Stimulated activated naive CD8-positive, alpha-beta T cell treated with anti-CD3 and anti-CD28 coated beads, Interleukin-15, amount 100 ng/mL, for 72 hours (primary cell): ENCODE measurements around the gene SLC37A1.

ENCODE experiments used
- ATAC-seq: fragments of 150-1000 bp; cut with Tn5 transposase; 2 replicates; pipeline ENCODE4 v1.10.0; 2021; ENCODE audit warnings: mild to moderate bottlenecking, moderate library complexity
- DNase-seq, 2 donors: peaks; one replicate each; pipeline ENCODE4 v3.0.0; 2021 to 2022
- H3K27ac Mint-ChIP-seq, 2 donors: one replicate each; pipeline ENCODE4 v1.8.0; 2022; ENCODE audit warnings: mild to moderate bottlenecking in 2 of 2, mixed read lengths in 2 of 2, moderate library complexity in 2 of 2
- H3K27me3 Mint-ChIP-seq: one replicate; pipeline ENCODE4 v1.8.0; 2022; ENCODE audit warnings: mixed read lengths
- H3K4me1 Mint-ChIP-seq: one replicate; pipeline ENCODE4 v1.8.0; 2022; ENCODE audit warnings: mild to moderate bottlenecking, mixed read lengths
- H3K4me3 Mint-ChIP-seq, 2 donors: one replicate each; pipeline ENCODE4 v1.8.0; 2022; ENCODE audit warnings: mild to moderate bottlenecking in 2 of 2, mixed read lengths in 2 of 2, moderate library complexity in 1 of 2
- H3K9me3 Mint-ChIP-seq, 2 donors: one replicate each; pipeline ENCODE4 v1.8.0; 2022; ENCODE audit warnings: mixed read lengths in 2 of 2

The SLC37A1 gene

DNA sequence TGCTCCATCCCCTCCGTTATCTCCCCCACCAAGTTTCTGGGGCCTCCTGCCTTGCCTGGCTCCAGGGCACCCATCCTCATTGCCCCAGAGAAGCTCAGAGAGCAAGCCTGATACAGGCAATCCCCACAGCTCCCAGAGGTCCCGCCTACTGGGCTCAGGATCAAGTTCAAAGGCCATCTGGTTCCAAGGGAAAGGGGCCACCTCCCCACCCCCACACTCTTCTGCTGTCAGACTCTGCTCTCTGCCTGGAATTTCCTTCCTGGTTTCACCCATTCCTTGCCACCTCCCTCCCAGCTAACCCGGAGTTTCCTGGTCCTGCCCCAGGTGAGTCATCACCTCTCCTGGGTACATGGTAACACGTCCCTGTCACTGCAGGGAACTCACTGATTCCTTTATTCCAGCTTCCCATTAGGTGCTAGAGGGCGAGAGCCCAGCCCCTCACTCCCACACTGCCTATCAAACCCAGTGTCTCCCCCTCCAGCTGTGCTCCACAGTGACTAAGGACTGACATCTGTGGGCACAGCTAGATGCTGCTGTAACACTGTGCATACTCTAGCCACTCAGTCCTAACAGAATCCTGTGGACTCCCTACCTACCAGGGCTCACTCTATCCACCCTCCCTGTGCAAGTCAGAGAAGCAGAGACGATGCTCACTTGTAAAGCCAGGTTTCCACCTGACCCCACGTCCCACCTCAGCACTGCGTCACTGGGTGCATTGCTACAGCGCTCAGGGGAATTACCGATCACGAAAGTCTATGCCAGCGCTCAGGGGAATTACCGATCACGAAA, 39.4 kb upstream of the SLC37A1 start:
- no peaks in the 10 kb centered on the region for H3K27me3 Mint-ChIP-seq
- peak in 1 of 2 donors; percentile 5 for DNase-seq
- no peaks in the 10 kb centered on the region for H3K9me3 Mint-ChIP-seq
- ATAC-seq: no peak
- no peak overlapping the region for H3K4me3 Mint-ChIP-seq
- H3K4me1 Mint-ChIP-seq: peaks cover 7% of the 10 kb centered on the region
- peak overlapping the region; percentile 88 to 95 for H3K27ac Mint-ChIP-seq

DNA sequence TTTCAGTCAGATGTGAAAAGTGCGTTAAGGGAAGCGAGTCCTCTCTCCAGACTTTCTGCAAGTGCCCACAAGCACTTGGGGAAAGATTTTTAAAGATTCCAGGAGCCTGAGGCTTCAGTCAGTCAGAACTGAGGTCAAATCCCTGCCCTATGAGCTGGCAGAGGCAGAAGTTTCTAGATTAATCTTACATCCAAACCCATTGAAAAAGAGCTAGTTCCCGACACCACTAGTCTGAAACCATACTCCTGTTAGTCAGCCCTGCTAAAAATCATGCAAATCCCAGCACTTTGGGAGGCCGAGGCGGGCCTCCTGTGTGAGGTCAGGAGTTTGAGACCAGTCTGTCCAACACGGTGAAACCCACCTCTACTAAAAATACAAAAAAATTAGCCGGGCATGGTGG, 38.6 kb upstream of the SLC37A1 start:
- ATAC-seq (no peak), DNase-seq (peak in 1 of 2 donors; percentile 2)
- H3K27me3 Mint-ChIP-seq: no peaks in the 10 kb centered on the region

DNA sequence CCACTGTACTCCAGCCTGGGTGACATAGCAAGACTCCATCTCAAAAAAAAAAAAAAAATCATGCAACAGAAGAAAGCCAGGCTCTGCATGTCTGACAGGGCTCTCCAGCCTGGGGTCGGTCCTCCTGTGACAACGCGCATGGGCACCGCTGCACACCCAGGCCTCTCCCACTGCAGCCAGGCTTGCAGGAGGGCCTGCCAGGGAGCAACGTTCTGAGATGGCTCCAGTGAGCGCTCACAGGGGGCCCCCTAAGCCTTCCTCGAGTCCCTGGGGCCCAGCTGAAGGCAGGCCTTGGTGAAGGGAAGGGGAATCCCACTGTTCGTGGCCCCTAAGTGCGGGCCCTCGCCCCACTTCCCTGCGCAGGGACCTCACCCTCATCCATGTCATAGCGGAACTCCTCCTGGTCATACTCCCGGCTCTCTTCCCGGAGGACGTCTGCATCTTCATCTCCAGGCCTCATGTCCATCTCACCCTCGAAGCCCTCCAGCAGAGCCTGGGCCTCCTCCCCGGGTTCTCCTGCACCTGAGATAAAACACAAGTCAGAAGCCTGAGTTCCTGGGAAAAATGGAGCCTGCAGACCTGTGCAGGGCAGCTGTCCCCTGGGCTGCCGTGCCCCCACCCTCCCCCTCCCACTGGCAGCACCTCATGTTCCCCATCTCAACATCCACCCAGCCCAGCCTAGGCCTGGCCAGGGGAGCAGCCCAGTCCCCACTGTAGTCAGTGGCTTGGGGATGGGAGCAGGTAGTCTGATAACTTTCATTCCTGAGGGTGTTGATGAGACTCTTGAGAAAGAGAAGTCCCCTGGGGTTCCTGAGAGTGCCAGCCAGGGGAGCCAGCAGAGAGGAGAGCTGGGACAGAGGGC, 37.9 kb upstream of the SLC37A1 start:
- Mint-ChIP-seq H3K9me3 (no peaks in the 10 kb centered on the region), H3K4me3 (no peak overlapping the region), H3K27me3 (no peaks in the 10 kb centered on the region), H3K27ac (no peak overlapping the region), H3K4me1 (peaks cover 7% of the 10 kb centered on the region)
- peak in 1 of 2 donors; percentile 4 for DNase-seq
- ATAC-seq: no peak

More for the DNA sequence above, 38.6 kb upstream of the SLC37A1 start:
- Mint-ChIP-seq H3K9me3 (no peaks in the 10 kb centered on the region), H3K4me3 (no peak overlapping the region), H3K27ac (no peak overlapping the region), H3K4me1 (peaks cover 7% of the 10 kb centered on the region)

DNA sequence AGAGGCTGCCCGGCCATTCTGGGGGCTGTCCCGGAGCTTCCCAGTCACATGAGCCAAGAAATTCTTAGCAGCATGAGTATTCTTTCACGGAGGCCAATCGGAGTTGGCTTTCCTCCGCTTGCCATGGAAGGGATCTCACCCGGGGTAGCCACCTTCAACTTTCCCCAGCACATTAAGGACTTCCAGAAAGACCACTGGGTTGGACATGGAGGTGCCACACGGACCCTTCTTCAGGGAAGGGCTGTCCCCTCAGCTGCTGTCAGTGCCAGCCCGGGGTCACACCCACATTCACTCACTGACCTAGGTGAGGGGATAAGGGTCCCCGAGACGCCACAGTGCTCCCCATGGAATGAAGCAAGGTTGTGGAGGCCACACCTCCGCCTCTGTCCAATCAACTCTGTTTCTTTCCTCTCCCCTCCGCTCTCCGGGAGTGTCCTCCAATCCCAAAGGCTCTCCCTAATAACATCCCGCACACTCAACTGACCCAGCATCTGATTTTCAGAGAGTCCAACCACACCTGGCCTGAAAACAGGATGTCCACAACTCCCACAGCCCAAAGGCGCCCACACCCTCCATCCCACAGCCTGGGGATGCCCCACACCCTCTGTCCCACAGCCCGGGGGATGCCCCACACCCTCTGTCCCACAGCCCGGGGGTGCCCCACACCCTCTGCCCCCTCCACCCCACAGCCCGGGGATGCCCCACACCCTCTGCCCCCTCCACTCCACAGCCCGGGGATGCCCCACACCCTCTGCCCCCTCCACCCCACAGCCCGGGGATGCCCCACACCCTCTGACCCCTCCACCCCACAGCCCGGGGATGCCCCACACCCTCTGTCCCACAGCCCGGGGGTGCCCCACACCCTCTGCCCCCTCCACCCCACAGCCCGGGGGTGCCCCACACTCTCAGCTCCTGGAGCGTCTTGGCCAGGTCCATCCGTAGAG, 37.0 kb upstream of the SLC37A1 start:
- peak in 1 of 2 donors; percentile 6 for DNase-seq

DNA sequence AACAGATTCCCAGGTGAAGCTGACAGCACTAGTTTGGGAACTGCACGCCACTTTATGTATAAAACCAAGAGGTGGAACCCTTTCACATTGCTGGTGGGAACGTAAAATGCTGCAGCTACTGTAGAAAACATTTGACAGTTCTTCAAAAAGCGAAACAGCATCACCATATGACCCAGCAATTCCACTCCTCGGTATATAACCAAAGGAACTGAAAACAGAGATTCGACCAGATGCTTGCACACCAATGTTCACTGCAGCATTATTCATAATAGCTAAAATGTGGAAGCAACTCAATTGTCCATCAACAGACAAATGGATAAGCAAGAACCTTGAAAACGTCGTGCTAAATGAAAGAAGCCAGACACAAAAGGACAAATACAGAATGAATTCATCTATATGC, 35.1 kb upstream of the SLC37A1 start:
- Mint-ChIP-seq H3K4me3 (no peak overlapping the region), H3K4me1 (peaks cover 7% of the 10 kb centered on the region), H3K27ac (no peak overlapping the region), H3K9me3 (no peaks in the 10 kb centered on the region), H3K27me3 (no peaks in the 10 kb centered on the region)
- ATAC-seq (no peak), DNase-seq (no peak)

More for the DNA sequence above, 37.0 kb upstream of the SLC37A1 start:
- Mint-ChIP-seq H3K9me3 (no peaks in the 10 kb centered on the region), H3K27ac (peak overlapping the region in 1 of 2 donors; percentile 90), H3K27me3 (no peaks in the 10 kb centered on the region), H3K4me3 (no peak overlapping the region), H3K4me1 (peaks cover 7% of the 10 kb centered on the region)
- peak; percentile 90 for ATAC-seq

DNA sequence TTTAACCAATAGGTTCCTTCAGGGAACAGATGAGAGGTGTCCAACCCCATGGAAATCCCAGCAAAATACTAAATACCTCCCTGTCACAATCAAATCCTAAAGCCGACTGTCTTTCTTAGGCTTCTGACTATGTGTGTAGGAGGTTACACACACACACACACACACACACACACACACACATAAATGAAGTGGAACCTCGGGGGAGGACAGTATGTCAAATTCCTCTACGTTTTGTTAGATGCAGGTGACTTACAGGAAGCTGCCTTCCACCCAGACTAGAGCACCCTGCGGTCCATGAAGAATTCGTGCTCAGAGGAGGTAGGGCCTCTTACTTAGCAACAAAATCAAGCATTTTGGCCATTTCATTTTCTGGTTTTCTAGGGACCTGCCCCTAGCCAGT, 34.1 kb upstream of the SLC37A1 start:
- H3K27me3 Mint-ChIP-seq: no peaks in the 10 kb centered on the region
- ATAC-seq (no peak), DNase-seq (peak in 1 of 2 donors; percentile 2)
- no peak overlapping the region for H3K4me3 Mint-ChIP-seq
- no peak overlapping the region for H3K27ac Mint-ChIP-seq
- no peaks in the 10 kb centered on the region for H3K9me3 Mint-ChIP-seq
- H3K4me1 Mint-ChIP-seq: no peaks in the 10 kb centered on the region

DNA sequence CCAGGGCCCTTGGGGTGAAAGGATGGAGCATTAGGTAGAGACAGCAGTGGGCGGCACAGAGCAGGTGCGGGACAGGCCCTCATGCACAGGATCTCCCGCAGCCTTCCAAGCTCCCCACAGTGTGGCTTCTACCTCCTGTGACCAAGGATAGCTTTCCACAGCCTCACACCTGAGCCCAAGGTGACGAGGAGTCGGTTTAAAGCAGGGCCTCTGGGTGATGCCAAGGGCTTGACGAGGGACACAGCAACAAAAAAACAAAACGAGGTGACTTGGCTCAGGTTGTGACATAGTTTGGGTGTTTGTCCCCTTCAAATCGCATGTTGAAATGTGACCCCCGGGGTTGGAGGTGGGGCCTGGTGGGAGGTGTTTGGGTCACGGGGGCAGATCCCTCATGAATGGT, 32.9 kb upstream of the SLC37A1 start:
- DNase-seq: peak in 1 of 2 donors; percentile 2
- H3K4me3 Mint-ChIP-seq: no peak overlapping the region
- no peaks in the 10 kb centered on the region for H3K4me1 Mint-ChIP-seq
- peaks cover 3% of the 10 kb centered on the region for H3K27me3 Mint-ChIP-seq
- no peak overlapping the region for H3K27ac Mint-ChIP-seq
- H3K9me3 Mint-ChIP-seq: no peaks in the 10 kb centered on the region
- ATAC-seq: no peak

DNA sequence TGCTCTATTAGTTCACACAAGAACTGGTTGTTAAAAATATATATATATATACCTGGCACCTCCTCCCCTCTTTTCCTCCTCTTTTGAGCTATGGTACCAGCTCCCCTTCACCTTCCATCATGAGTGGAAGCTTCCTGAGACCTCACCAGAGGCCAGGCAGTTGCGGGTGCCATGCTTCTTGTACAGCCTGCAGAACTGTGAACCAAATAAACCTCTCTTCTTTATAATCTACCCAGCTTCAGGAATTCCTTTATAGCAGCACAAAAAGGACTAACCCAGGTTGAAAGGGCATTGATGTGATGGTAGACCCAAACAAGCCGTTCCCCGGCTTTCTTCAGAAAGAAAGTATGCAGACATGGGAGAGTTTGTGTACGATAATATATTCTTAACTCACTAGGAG, 32.5 kb upstream of the SLC37A1 start:
- H3K4me3 Mint-ChIP-seq: no peak overlapping the region
- peaks cover 7% of the 10 kb centered on the region for H3K27me3 Mint-ChIP-seq
- no peaks in the 10 kb centered on the region for H3K4me1 Mint-ChIP-seq
- no peak overlapping the region for H3K27ac Mint-ChIP-seq
- ATAC-seq (no peak), DNase-seq (no peak)
- H3K9me3 Mint-ChIP-seq: no peaks in the 10 kb centered on the region

DNA sequence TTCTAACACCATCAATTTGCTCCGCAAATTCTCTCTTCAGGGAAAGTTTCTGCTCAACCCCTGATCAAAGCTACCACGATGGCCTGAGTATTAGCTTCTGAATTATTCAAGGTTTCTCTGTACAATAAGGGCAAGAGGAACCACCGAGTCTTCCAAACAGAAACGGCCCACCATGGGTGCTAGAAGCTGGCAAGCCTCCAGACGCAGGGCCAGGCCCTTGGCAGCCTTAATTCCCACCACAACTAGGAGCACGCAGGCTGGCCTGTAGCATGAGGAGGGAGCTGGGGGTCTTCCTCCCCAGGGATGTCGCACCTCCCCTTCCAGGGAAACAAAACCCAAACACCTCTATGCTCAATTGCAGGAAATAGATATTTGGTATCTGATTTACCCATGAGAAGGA, 28.7 kb upstream of the SLC37A1 start:
- Mint-ChIP-seq H3K27ac (no peak overlapping the region), H3K4me1 (peaks cover 6% of the 10 kb centered on the region), H3K9me3 (peaks cover 6 to 12% of the 10 kb centered on the region in 2 donors), H3K27me3 (peaks cover 30% of the 10 kb centered on the region), H3K4me3 (no peak overlapping the region)
- DNase-seq (no peak), ATAC-seq (no peak)

DNA sequence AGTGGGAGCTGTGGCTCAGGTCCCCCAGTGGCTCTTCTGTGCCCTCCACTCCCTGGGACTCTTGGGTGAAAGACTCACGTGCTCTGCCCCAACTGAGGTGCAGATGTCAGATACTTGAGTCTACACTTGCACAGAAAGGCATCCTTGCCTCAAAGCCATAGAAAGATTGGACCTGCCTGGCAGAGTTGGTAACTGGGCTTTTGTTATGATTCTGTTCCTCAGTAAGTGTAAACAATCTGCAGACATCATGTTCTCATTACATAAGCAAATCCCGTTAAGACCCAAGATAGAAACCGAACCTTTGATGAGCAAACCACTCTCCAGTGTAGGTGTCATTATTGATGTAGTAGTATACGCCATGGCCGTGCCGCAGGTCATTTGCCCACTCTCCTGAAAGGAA, 27.6 kb upstream of the SLC37A1 start:
- ATAC-seq (no peak), DNase-seq (no peak)
- H3K4me3 Mint-ChIP-seq: no peak overlapping the region
- peaks cover 6 to 15% of the 10 kb centered on the region in 2 donors for H3K9me3 Mint-ChIP-seq
- H3K4me1 Mint-ChIP-seq: peaks cover 6% of the 10 kb centered on the region
- H3K27me3 Mint-ChIP-seq: peaks cover 32% of the 10 kb centered on the region
- H3K27ac Mint-ChIP-seq: no peak overlapping the region

DNA sequence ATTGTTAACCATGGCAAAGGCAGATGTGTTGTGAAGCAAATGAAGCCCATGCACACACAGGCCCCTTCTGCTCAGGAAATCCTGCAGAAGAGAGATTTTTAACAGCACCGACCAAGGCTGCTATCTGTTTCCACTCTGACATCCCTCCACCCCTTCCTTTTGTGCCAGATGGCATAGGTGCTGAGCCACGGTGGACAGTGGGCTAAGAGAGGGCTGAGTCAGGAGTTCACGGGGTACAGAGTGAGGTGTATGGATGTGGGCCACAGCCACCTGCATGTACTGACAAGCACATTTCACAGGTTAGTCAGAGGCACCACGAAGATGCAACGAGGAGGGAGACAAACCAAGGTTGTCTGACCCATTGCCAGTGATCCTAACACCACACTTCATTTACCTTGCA, 27.1 kb upstream of the SLC37A1 start:
- DNase-seq (no peak), ATAC-seq (no peak)
- H3K27me3 Mint-ChIP-seq: peaks cover 32% of the 10 kb centered on the region
- H3K4me3 Mint-ChIP-seq: no peak overlapping the region
- H3K4me1 Mint-ChIP-seq: peaks cover 6% of the 10 kb centered on the region
- no peak overlapping the region for H3K27ac Mint-ChIP-seq
- peaks cover 6 to 15% of the 10 kb centered on the region in 2 donors for H3K9me3 Mint-ChIP-seq

DNA sequence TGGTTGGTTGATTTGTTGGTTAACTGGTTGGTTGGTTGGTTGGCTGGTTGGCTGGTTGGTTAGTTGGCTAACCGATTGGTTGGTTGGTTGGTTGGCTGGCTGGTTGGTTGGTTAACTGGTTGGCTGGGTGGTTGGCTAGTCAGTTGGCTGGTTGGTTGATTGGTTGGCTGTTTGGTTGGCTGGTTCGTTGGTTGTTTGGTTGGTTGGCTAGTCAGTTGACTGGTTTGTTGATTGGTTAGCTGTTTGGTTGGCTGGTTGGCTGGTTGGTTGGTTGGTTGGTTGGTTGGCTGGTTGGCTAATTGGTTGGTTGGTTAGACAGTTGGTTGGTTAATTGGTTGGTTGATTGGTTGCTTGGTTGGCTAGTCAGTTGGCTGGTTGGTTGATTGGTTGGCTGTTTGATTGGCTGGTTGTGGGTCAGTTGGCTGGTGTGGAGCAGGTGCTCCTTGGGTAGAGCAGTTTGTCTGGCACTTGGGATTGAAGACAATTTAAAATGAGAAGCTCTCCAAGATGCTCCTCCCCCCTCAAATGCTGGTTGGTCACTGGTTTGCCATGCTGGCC, 24.6 kb upstream of the SLC37A1 start:
- Mint-ChIP-seq H3K27ac (no peak overlapping the region), H3K4me3 (no peak overlapping the region), H3K9me3 (peaks cover 6 to 15% of the 10 kb centered on the region in 2 donors), H3K27me3 (peaks cover 32% of the 10 kb centered on the region), H3K4me1 (peaks cover 6% of the 10 kb centered on the region)
- no peak for ATAC-seq
- no peak for DNase-seq

DNA sequence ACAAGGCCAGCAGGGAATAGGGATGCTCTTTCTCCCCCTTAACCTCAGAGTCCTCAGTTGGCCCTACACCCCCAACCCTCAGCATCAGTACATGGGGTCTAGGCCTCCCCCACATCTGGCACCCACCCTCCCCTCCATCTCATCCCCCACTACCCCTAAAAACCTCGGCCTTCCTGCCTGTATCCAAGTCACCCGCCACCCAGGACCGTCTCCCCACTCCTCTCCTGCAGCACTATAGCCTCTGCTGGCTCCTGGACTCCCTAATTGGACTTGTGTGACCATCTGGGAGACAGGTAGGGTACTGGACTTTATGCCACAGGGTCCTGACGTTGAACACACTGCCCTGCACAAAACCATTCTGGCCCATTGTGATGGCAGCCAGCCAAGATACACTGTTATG, 23.7 kb upstream of the SLC37A1 start:
- DNase-seq (no peak), ATAC-seq (no peak)
- Mint-ChIP-seq H3K4me3 (no peak overlapping the region), H3K4me1 (peaks cover 6% of the 10 kb centered on the region), H3K27me3 (peaks cover 32% of the 10 kb centered on the region), H3K9me3 (peaks cover 6 to 15% of the 10 kb centered on the region in 2 donors), H3K27ac (no peak overlapping the region)

DNA sequence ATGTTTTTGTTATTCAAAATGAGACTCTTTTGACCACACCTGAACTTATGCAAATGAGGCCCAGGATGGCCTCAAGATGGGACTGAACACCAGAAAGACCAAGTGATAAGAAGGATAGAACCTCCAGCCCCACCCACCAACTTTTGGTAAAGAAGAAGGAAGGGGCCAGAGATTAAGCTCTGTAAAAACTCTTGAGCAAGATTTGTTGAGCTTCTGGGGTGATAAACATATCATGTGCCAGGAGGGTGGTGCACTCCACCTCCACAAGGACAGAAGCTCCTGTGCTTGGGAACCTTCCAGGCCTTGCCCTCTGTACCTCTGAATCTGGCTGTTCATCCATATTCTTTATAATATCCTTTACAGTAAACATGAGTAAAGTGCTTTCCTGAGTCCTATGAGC, 22.9 kb upstream of the SLC37A1 start:
- Mint-ChIP-seq H3K27me3 (peaks cover 30% of the 10 kb centered on the region), H3K4me3 (no peak overlapping the region), H3K4me1 (peaks cover 13% of the 10 kb centered on the region), H3K27ac (no peak overlapping the region), H3K9me3 (peaks cover 6 to 15% of the 10 kb centered on the region in 2 donors)
- DNase-seq (no peak), ATAC-seq (no peak)

DNA sequence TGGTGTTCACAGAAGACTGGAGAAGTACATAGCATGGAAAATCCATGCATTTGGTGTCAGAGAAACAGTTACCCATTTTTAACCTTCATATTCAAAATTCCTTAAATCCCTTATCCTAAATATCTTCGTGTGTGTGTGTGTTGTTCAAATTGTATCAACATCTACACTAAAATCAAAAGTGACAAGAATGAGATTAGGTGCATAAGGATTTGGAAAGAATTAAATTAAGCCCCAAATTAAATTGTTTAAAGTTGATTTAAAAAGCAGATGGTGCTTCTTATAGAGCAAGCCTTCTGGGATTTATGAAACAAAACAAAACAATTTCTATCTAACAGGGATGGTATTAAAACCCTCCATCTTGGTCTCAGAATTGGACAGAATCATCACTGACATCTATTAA, 22.3 kb upstream of the SLC37A1 start:
- no peak for ATAC-seq
- Mint-ChIP-seq H3K27me3 (peaks cover 24% of the 10 kb centered on the region), H3K4me3 (no peak overlapping the region), H3K27ac (no peak overlapping the region), H3K9me3 (peaks cover 6 to 15% of the 10 kb centered on the region in 2 donors), H3K4me1 (peaks cover 18% of the 10 kb centered on the region)
- no peak for DNase-seq
